Measurements from ENCODE around the gene CCDC57. TPM values are rescaled to one million over a fixed set of nuclear protein-coding genes. Genes with fewer than 3 reads are reported as not detected.
"Not testable (repeated sequence)": the region's sequence is repeated elsewhere in the genome, so short reads cannot be mapped to it uniquely, and the experiment has no call there.

CCDC57 gene
- total RNA-seq, 1 donor from 2014 or later = 40.7 TPM

DNA sequence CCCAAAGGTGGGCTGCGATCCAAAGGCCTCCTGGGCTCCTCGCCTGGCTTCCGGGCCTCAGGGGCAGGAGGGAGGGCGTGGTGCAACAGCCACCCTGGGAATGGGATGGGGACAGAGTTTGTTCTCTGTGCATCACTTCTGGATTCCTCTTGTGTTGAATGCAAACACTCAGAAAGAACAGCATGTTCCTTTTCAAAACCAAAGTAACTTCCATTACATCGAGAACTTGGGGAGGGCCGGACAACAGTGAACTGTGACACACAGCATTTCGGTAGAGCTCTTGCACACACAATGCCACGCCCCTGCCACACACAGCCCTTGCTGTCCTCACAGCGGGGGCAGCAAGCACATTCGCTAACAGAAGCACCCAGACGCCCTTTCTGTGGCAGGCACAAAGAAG, 78.5 kb downstream of the CCDC57 start:
- Mint-ChIP-seq H3K4me3 (ENCODE audit: unreplicated experiment) (no peak overlapping the region), H3K36me3 (ENCODE audit: unreplicated experiment) (no peaks in the 10 kb centered on the region)
- TF ChIP-seq, protein P1, sequence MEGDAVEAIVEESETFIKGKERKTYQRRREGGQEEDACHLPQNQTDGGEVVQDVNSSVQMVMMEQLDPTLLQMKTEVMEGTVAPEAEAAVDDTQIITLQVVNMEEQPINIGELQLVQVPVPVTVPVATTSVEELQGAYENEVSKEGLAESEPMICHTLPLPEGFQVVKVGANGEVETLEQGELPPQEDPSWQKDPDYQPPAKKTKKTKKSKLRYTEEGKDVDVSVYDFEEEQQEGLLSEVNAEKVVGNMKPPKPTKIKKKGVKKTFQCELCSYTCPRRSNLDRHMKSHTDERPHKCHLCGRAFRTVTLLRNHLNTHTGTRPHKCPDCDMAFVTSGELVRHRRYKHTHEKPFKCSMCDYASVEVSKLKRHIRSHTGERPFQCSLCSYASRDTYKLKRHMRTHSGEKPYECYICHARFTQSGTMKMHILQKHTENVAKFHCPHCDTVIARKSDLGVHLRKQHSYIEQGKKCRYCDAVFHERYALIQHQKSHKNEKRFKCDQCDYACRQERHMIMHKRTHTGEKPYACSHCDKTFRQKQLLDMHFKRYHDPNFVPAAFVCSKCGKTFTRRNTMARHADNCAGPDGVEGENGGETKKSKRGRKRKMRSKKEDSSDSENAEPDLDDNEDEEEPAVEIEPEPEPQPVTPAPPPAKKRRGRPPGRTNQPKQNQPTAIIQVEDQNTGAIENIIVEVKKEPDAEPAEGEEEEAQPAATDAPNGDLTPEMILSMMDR (IDR thresholded peaks at IDR 0.05; ENCODE audit: partially characterized antibody, unreplicated experiment) = no peak

GRCh38 chr17:82133166-82133953, 79.3 kb downstream of the CCDC57 start:
- H3K36me3 Mint-ChIP-seq (ENCODE audit: unreplicated experiment); H3K27me3 Mint-ChIP-seq (ENCODE audit: unreplicated experiment); H3K27ac Mint-ChIP-seq (ENCODE audit: unreplicated experiment); H3K4me1 Mint-ChIP-seq (ENCODE audit: low read depth, unreplicated experiment); H3K4me3 Mint-ChIP-seq (ENCODE audit: unreplicated experiment); DNase-seq; H3K9me3 Mint-ChIP-seq (ENCODE audit: unreplicated experiment): not testable (repeated sequence)

More for the DNA sequence above, 78.5 kb downstream of the CCDC57 start:
- no peaks in the 10 kb centered on the region for H3K27me3 Mint-ChIP-seq (ENCODE audit: unreplicated experiment)
- DNase-seq = no peak
- H3K9me3 Mint-ChIP-seq (ENCODE audit: unreplicated experiment) = no peaks in the 10 kb centered on the region
- H3K27ac Mint-ChIP-seq (ENCODE audit: unreplicated experiment) = no peak overlapping the region
- H3K4me1 Mint-ChIP-seq (ENCODE audit: low read depth, unreplicated experiment) = peaks cover 4% of the 10 kb centered on the region

DNA sequence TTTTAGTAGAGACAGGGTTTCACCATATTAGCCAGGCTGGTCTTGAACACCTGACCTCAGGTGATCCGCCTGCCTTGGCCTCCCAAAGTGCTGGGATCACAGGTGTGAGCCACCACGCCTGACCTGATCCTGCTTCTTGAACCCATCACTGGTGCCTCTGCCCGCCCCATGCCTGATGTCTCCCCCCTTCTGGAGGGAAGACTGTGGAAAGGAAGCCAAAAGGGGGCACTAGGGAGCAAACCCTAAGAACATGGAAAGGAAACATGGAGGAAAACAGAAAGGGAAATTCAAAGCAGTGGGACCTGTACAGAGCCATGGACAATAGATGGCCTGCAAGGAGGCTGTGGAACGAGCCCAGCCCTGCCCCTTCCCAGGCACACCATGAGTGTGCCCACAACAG, 83.5 kb downstream of the CCDC57 start:
- H3K27me3 Mint-ChIP-seq (ENCODE audit: unreplicated experiment) = peaks cover under 1% of the 10 kb centered on the region
- TF ChIP-seq, protein P1 (IDR thresholded peaks at IDR 0.05; ENCODE audit: partially characterized antibody, unreplicated experiment) = no peak
- no peak overlapping the region for H3K27ac Mint-ChIP-seq (ENCODE audit: unreplicated experiment)
- no peak for DNase-seq
- no peak overlapping the region for H3K4me3 Mint-ChIP-seq (ENCODE audit: unreplicated experiment)
- peaks cover 5% of the 10 kb centered on the region for H3K4me1 Mint-ChIP-seq (ENCODE audit: low read depth, unreplicated experiment)
- peaks cover 14% of the 10 kb centered on the region for H3K36me3 Mint-ChIP-seq (ENCODE audit: unreplicated experiment)
- H3K9me3 Mint-ChIP-seq (ENCODE audit: unreplicated experiment) = peaks cover 1% of the 10 kb centered on the region

- Mint-ChIP-seq H3K4me3 (ENCODE audit: unreplicated experiment) (no peak overlapping the region), H3K27me3 (ENCODE audit: unreplicated experiment) (peaks cover 3% of the 10 kb centered on the region), H3K4me1 (ENCODE audit: low read depth, unreplicated experiment) (peaks cover 2% of the 10 kb centered on the region), H3K27ac (ENCODE audit: unreplicated experiment) (no peak overlapping the region), H3K9me3 (ENCODE audit: unreplicated experiment) (peaks cover 1% of the 10 kb centered on the region), H3K36me3 (ENCODE audit: unreplicated experiment) (peaks cover 14% of the 10 kb centered on the region)
- DNase-seq = no peak
- TF ChIP-seq, protein P1 (IDR thresholded peaks at IDR 0.05; ENCODE audit: partially characterized antibody, unreplicated experiment) = no peak
These were observed 84.4 kb downstream of the CCDC57 start for GRCh38 chr17:82128287-82128686.

- Mint-ChIP-seq H3K4me1 (ENCODE audit: low read depth, unreplicated experiment) (peaks cover 2% of the 10 kb centered on the region), H3K9me3 (ENCODE audit: unreplicated experiment) (peaks cover 2% of the 10 kb centered on the region), H3K36me3 (ENCODE audit: unreplicated experiment) (peaks cover 14% of the 10 kb centered on the region), H3K27ac (ENCODE audit: unreplicated experiment) (no peak overlapping the region), H3K27me3 (ENCODE audit: unreplicated experiment) (peaks cover 3% of the 10 kb centered on the region), H3K4me3 (ENCODE audit: unreplicated experiment) (no peak overlapping the region)
- DNase-seq = peak; percentile 50
- TF ChIP-seq, protein P1 (IDR thresholded peaks at IDR 0.05; ENCODE audit: partially characterized antibody, unreplicated experiment) = no peak
These were observed 84.9 kb downstream of the CCDC57 start for GRCh38 chr17:82127704-82128103.
